NCI-H2107 (cell line): ENCODE results near the gene VSTM2L.
"Not testable (repeated sequence)": the region's sequence is repeated elsewhere in the genome, so short reads cannot be mapped to it uniquely, and the experiment has no call there.

Source experiments
- DNase-seq: peaks from one replicate; lab custom pipeline; 2025; lab: John Stamatoyannopoulos, UW

VSTM2L gene, protein sequence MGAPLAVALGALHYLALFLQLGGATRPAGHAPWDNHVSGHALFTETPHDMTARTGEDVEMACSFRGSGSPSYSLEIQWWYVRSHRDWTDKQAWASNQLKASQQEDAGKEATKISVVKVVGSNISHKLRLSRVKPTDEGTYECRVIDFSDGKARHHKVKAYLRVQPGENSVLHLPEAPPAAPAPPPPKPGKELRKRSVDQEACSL

DNA sequence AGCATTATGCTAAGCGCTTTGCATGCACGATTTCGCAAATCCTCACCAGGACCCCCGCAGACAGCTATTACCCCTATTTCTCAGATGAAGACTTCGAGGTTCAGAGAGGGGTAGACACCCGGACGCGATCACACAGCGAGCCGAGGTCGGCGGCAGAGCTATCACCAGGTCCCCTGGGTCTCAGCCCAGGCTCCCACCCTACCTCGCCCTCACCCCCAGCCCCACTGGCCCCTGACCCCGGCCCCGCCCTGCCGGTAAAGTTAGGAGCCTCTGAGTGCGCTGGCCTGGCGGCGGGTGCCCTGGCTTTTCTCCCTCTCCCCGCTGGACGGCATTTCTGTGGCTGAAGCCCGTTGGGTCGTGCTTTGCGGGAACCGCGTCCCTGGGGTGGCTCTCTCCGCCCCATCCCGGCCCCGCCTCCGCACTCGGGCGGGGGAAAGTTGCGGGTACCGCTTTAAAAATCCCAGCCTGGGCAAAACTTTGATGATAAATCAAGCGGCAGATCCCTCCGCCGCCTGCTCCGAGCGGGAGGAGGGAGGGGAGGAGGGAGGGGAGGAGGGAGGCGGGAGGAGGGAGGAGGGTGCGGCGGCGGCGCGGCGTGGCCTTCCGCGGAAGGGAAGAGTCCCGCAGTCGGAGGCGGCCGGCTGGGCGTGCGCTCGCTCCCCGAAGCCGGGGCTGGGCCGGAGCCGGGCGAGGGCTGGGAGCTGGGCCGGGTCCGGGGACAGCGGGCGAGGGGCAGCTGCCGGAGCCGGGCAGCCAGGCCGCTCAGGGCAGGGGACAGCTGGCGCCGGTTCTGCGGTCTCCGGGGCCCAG is at the start of gene VSTM2L:
Gene VSTM2L (plus strand): TSS at position 624 of the 810 bp plus-strand sequence. CDS start 224 bp downstream, outside the sequence.
- DNase-seq, result no peak

DNA sequence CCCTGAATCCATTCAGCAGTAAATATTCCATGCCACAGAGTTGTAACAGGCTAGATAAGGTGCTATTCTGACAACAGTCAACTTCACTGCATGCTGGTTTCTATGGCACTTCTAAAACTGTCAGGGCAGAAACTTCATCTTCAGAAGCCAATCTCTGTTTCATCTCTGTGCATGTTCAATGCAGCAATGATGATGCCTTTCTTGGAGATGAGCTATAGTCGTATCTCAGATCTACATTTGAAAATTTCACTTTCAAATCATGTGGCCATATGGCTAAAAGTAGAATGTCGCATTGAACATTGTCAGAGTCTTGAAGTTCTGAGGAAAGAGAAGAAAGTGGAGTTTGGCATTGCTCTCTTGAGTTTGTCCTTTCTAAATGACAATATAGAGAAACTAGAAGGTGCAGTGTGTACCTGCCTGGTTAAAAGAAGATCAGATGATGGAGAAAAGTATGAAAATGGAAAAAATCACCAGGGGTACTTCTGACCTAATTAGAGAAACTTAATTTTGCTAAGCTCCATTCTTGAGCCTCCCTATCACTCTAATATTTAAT is 49.0 kb upstream of the VSTM2L start:
- DNase-seq, result no peak

DNA sequence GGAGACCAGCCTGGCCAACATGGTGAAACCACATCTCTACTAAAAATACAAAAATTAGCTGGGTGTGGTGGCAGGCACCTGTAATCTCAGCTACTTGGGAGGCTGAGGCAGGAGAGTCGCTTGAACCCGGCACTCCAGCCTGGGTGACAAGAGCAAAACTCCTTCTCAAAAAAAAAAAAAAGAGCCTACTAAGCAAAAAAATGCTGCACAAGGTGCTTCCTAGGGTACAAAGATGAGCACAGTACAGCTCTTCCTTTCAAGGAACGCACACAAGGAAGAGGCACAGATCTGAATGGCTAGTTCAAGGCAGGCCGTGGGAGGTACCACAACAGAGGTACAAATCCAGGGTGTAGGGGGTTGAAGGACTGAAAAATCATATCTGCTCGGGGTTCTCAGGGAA is 46.9 kb upstream of the VSTM2L start:
- DNase-seq, result not testable (repeated sequence)

DNA sequence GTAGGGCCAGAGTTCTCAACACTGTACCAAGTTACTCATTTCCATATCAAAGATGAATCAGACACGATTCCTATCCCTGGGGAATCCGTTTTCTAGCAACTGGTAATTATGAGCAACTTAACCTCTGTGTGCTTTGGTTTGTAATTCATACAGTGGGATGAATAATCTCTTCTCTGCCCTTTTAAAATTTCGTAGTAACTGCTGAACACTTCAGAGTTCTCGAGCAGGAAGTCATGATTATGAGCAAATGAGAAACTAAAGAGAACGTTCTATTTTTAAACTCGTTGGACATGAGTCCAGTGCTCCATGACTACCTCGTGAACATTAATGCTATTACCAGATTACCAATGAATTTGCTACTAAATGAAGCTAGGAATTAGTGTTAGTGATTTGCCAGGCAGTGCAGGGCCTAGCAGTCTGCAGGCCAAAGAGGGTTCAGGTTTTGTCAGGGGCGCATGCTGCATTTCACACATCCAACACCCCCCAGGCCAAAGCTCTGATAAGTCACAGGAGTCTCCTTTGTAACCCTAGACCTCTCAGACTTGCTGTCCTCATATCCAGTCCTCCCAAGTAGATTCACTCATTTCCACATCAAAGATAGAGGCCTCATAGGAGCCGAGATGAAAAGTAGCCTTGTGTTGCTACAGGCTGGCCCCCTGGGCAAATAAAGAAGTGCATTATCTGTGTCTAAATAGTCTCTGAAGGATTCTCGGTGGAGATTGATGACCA is 45.8 kb upstream of the VSTM2L start:
- no peak for DNase-seq

DNA sequence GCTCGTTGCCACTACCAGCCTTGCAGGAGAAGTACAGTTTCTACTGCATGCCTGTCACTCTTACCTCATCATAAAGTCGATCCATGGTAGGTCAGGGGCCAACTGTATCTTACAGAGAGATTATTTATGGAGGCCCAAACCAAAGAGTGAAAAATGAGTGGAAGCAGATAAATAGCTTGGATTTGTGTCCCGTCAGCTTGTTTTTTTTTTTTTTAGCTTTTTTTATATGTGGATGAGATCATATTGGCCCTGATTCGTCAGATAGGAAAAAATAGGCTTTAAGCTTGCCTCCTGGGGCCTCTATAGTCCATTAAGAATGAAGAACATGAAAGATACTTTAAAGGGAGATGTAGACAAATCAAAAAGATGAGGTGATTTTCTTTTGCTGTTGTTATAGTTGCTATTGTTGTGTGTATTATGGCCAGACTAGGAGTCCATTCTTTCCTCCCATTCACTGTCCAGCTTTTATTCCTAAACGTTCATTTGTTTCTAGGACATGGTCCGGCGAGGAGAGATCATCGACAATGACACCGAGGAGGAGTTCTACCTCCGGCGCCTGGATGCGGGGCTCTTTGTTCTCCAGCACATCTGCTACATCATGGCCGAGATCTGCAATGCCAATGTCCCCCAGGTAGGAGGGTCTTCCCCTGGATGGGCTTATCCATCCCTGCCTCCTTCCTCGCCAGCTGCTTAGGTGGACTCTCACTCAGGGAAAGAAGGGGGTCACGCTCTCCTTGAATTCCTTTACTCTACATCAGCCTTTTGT is 43.3 kb upstream of the VSTM2L start:
- DNase-seq, result no peak

DNA sequence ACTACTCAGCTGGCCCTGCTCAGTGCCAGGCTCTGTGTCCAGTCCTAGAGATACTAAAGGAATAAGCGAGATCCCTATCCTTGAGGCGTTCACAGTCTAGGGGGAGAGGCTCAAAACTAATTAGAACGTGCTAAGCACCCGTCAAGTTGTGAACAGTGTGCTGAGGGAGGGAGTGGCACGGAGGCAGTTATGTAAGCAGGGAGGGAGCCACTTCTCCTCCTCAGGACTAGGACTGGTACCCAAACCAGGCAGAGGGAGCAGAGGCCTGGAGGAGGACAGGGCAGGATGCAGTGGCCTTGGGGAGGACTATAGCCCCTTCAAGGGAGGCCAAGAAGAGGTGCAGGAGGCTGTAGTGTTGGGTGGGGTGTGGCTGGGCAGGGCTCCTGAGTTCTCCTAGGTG is 39.6 kb upstream of the VSTM2L start:
- no peak for DNase-seq

DNA sequence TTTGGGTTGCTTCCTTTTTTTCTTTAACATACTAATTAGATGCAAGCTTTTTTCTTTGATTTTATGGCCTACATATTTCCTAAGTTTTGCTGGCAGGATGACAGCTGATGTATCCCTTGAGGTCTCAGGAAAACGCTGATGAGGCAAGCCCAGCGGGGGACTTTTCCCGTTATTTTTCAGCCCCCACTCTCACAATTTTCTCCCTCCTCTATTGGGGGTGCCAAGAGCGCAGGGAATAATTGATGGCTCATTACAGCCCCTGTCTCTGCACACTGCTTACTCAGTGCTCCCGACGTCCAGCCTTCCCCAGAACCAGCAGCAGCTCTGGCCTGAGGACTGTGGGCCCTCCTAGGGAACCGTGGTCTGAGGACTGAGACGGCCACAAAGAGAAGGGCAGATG is 38.6 kb upstream of the VSTM2L start:
- no peak for DNase-seq

DNA sequence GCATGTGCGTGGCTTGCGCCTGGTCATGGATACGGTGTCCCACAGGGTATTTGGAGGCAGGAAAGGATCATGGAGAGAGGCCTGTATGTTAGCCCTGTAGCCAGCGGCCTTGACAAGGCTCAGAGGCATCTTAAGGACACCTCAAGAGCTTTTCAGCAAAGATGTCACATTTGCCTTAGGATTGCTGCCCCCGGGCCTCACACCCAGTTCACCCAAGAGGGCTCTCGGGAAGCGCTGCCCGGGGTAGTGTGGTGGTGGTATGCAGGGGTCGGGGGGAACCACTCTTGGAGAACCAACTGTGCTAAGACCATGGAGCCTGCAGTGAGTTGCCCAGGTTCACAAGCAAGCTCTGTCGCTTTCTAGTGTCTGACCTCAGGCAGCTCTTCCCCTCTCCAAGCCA is 36.9 kb upstream of the VSTM2L start:
- no peak for DNase-seq

DNA sequence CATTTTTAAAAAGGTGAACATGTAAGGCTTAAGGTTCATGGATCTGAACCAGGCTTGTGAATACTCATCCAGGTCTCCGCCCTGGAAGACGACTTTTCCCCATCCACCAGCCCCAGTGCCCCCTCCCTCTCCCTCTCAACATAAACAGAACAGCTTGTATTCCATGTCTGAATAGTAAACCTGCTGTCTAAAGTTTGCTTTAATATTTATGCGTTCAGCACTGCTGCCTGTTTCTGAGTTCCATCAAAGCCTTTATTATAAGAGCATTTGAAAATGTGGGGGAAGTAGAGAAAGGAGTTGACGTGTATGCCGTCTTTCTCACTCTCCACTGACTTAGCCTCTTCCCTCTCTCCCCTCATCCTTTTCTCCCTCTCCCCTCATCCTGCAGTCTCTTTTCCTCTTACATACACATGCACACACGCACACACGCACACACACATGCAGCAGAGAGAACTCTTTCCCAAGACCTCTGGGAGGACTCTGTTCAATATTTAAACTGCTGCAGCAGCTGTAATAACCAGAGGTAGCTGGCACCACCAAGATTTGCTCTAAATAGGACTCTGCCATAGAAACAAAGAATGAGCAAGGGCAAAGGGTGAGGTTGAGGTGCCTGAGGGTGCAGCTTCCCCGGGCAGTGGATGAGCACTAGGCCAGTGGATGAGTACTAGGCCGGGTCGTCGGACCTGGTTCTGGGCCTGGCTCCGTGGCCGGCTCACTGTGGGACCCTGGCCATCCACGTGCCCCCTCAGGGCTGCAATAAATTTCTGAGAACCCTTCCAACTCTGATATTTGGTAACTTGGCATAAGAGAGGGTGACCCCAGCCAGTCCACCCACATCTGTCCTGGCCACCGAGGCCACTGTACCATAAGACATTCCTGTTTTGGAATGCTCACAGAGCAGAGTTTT is 35.4 kb upstream of the VSTM2L start:
- DNase-seq, result no peak

DNA sequence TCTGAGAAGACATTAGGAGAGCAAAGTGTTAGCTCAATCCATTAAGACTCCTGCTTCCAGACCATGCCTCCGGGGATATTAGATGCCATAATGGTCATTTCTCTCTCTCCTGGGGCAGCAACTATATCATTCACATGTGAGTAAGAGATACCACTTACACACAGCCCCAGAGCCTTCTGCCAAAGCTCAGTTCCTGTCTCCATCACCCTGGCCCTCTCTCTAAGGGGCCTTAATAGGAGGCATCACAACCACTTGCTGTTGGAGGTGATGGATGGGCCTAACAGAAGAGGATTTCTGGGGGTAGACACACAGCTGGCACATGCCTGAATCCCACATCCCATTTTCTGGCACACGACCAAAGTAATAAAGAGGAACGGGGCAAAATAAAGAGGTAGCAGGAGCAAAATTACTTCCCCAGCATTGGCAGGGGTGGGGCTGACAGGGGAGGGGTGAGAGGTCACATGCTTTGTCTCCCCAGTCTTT is 34.0 kb upstream of the VSTM2L start:
- no peak for DNase-seq

DNA sequence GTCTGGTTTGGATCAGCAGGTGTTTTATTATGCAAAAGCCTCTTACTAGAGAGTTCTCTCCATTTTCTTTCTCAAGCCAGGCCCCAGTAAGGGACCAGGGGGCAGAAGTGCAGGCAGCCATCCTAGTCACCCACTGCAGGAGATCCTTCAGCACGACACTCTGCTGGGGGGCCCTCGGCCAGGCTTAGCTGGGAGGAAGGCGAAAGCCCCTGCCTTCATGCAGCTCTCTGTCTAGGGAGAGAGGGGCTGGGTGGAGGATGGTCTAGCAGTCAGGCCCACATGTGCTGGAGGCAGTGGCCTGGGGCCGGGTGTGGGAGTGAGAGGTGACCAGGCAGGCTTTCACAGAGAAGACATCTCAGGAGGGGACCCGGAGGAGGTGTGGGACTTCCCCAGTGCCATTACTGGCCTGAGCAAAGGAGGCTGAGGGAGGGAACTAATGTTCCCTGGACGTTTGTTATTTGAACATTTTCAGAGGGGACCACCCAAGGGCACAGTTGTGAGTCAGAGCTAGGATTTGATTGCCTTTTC is 33.5 kb upstream of the VSTM2L start:
- no peak for DNase-seq

DNA sequence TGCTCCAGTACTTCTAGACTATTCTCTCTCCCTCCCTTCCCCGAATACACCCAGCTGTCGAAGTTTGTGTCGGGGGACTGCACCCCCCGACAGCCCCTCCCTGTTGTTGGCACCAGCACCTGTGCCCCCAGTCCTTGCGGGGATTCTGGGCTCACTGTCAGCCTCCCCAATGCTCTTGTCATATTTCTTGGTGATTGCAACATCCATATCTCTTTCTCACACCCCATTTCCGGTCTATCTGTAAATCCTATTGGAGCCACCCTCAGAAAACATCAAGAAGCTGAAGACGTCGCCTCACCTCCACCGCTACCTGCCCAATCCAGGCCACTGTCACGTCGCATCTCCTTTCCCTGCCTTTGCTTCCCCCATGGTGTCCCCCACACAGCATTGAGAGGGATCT is 32.6 kb upstream of the VSTM2L start:
- DNase-seq, result no peak

DNA sequence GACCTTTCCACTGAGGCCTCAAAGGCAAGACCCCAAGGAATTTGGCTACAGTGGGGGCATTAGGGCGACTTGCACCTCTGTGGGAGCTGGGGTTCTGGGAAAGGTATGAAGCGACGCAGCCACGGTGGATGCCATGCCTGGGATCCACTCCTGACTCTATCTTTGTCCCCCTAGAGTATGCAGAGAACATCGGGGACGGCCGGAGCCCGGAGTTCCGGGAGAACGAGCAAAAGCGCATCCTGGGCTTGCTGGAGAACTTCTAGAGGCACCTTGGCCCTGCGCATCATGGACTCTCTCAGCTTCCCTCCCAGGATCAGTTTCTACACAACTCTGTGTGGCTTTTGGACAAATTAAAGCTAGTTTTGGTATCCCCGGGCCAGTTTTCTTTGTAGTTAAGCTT is 31.2 kb upstream of the VSTM2L start:
- DNase-seq, result no peak

DNA sequence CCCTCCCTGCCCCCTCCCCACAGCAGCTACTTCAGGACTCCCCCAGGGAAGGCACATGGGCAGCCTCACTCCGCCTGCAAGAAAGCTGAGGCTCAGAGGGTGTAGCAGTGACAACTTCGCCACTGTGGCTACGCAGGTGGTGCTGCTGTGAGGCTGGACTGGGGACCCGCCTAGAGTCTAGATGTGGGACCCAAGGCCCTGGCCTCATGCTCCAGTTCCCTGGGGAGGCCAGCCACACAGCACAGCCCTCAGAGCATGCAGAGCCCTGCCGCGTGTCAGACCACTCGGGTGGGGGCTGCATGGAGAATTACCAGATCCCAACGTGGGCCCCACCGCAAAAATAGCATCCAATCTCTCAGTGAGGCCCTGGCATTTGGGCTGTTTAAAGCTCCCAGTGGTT is 30.8 kb upstream of the VSTM2L start:
- no peak for DNase-seq

DNA sequence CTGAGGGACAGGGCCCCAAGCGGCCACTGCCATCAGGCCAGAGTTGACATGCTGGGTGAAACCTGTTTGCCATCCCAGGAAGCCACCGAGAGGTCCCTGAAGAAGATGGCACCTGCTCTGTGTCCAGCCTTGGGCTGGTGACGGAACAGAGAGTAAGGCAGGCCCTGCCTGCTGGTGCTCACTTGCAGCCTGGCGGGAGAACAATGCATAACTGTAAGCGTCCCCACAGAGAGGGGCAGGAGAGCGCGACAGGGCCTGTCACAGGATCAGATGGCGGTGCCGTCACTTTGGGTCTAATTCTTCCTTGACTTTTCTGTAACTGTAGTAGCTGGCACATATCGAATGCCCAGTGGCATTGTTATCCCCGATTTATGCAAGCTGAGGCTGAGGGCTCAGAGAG is 29.0 kb upstream of the VSTM2L start:
- no peak for DNase-seq

DNA sequence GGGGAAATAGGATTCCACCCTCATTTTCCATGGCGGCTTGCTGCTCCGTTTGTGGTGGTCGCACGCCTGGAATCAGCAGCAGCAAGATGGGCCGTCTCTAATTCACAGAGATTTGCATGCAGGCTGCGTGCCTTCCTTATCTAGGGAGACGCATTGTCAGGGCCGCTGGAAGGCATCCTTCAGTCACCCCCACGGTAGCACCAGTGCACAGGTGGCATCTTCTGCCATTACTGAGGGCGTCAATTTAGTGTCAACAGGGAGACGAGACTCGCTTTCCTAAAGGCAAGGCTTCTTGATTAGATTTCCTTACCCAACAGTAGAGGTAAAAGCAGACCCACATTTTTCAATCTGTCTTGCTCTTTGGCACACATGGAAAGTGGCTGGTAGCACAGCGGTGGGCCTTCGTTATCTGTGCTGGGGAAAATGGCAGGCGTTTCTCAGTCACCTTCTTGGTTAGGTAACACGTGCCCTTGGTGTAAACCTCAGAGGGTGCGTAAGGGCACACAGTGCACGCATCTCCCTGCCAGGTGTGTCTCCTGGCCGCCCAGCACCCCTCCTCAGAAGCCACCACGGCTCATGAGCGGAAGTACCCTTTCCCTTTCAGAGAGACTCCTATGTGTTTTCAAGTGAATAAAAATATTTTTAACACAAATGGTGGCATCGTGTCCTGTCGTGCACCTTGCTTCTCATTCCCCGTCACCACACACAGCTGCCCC is 27.3 kb upstream of the VSTM2L start:
- no peak for DNase-seq

DNA sequence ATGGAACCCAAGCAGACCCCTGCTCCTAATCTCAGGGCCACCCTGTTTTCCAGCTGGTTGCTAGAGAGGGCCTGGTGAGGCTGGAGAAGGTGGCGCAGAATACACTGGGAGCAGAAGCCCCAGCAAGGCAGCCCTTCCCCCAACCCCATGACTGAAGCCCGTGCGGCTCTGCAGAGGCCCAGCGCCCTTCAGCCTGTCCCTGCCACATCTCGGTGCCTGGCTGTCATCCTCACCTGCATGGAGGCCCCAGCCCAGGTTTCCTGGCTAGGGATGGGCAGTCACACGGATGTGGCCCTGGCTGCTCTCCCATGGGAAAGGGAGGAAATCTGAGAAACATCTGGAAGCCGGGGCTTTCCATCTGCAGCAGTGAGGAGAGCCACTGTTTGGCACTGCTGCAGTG is 26.1 kb upstream of the VSTM2L start:
- DNase-seq, result no peak

DNA sequence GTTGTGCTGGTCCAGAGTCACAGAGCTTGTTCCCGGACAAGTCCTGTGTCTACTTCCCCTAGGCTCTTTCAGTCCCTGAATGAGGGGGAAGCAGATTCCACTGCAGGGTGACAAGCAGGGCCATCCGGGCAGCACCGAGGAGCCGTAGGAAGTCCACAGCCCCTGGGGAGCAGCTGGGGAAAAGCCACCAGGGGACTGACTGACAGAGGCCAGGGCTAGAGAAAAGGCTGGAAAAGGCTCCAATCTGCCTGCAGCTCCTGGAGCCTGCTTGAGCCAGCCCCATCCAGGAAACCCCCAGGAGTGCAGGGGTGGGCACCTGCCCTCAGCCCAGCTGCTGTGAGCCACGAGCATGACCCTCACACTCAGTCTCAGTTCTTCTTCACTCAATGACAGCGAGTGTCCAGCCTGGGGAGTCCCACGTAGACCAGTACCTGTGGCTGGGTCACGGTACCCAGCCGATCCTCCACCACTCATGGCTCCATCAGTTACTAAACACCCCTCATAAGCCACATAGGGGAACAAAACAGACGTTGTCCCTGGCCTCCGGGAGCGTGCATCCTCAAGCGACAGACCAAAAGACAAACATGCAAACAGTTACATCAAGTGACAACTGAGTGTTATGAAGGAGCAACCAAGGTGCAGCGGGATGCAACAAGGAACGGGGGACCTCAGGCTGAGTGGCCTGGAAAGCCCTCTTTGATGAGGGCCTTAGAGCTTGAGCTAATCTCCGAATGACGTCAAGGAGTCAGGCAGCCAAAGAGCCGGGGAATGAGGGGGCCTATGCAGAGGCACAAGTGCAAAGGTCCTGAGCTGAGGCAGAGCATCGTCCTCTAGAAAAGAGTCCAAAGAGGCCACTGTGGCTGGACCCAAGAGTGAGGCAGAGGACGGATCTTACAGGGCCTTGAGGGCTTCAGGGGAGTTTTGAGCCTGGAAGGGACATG is 24.8 kb upstream of the VSTM2L start:
- no peak for DNase-seq
